ENCODE data around the gene RSKR.

DNA sequence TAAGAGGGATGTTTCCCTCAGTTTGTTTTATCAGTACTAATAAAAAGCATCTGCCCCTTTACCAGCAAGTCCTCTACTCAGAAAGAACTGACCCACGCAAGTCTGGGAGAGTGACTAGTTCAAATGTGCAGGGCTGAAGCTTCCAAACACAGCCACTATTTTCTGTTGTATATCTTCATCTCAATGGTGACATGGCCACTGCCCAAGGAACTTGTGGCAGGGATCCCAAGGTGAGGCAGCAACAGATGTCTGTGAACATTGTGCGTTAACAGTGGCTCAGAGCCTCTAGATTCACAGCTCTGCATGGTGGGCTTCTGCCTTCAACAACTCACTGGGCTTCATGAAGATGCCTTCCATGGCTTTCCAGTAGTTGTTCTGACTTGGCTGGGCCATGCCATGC is 34.7 kb upstream of the RSKR start:
- TF ChIP-seq CTCF (IDR thresholded peaks at IDR 0.05; ENCODE audit: low read length), result no peak
- no peak for TF ChIP-seq EZH2 (optimal IDR thresholded peaks at IDR 0.05; ENCODE audit: low read depth, low read length)
